GM23248 (cell line): ENCODE measurements around the gene LSM12. TPM values are rescaled to one million over a fixed set of nuclear protein-coding genes. Genes with fewer than 3 reads are reported as not detected.

Experiments
- DNase-seq: peaks from one replicate; pipeline ENCODE4 v3.0.0-alpha.2; 2015
- H2AFZ ChIP-seq: fragments of 200-600 bp; sonication (generic); 2 replicates; pipeline ENCODE4 v1.6.1; 2016; ENCODE audit warnings: antibody characterized with exemption
- H3F3A ChIP-seq: fragments of 200-600 bp; sonication (generic); 2 replicates; pipeline ENCODE4 v1.6.1; 2016; ENCODE audit warnings: mild to moderate bottlenecking, antibody characterized with exemption, mixed run types; ENCODE audit not compliant: insufficient read depth
- H3K27ac ChIP-seq: fragments of 200-600 bp; sonication (generic); 2 replicates; pipeline ENCODE4 v1.5.1; 2016; ENCODE audit warnings: mild to moderate bottlenecking
- H3K27me3 ChIP-seq: fragments of 200-600 bp; sonication (generic); replicated peaks from 2 replicates; pipeline ENCODE4 v1.6.1; 2016; ENCODE audit warnings: mild to moderate bottlenecking; ENCODE audit not compliant: insufficient read depth
- H3K36me3 ChIP-seq: fragments of 200-600 bp; sonication (generic); 2 replicates; pipeline ENCODE4 v1.6.1; 2016; ENCODE audit warnings: low read depth, mild to moderate bottlenecking
- H3K4me1 ChIP-seq: fragments of 200-600 bp; sonication (generic); 2 replicates; pipeline ENCODE4 v1.6.1; 2016; ENCODE audit warnings: mild to moderate bottlenecking; ENCODE audit not compliant: insufficient read depth
- H3K4me2 ChIP-seq: fragments of 200-600 bp; sonication (generic); one replicate; pipeline ENCODE4 v1.6.1; 2016; ENCODE audit warnings: mild to moderate bottlenecking; ENCODE audit not compliant: unreplicated experiment
- H3K4me3 ChIP-seq: fragments of 200-600 bp; sonication (generic); 2 replicates; pipeline ENCODE4 v1.5.1; 2016; ENCODE audit warnings: mild to moderate bottlenecking
- H3K79me2 ChIP-seq: fragments of 200-600 bp; sonication (generic); 2 replicates; pipeline ENCODE4 v1.6.1; 2016; ENCODE audit warnings: mild to moderate bottlenecking; ENCODE audit not compliant: insufficient read depth
- H3K9ac ChIP-seq: fragments of 200-600 bp; sonication (generic); 2 replicates; pipeline ENCODE4 v1.6.1; 2016; ENCODE audit warnings: mild to moderate bottlenecking
- H3K9me2 ChIP-seq: fragments of 200-600 bp; sonication (generic); 2 replicates; pipeline ENCODE4 v1.6.1; 2016; ENCODE audit warnings: mixed run types, mild to moderate bottlenecking, moderate library complexity; ENCODE audit not compliant: insufficient read depth
- H3K9me3 ChIP-seq: fragments of 200-600 bp; sonication (generic); one replicate; pipeline ENCODE4 v1.6.1; 2017; ENCODE audit warnings: low read depth
- H4K20me1 ChIP-seq: fragments of 200-600 bp; sonication (generic); 2 replicates; pipeline ENCODE4 v1.6.0; 2016; ENCODE audit not compliant: insufficient read depth
- EZH2 ChIP-seq: fragments of 200-600 bp; sonication (generic); IDR thresholded peaks from 2 replicates; pipeline ENCODE4 v1.6.1; 2018; ENCODE audit warnings: antibody characterized with exemption, mild to moderate bottlenecking; ENCODE audit not compliant: insufficient read depth, poor library complexity, severe bottlenecking
- EZH2phosphoT487 ChIP-seq: fragments of 200-600 bp; sonication (generic); IDR thresholded peaks from 2 replicates; pipeline ENCODE4 v1.6.1; 2018; ENCODE audit warnings: antibody characterized with exemption, moderate library complexity, mild to moderate bottlenecking, low read depth; ENCODE audit not compliant: insufficient read depth
- whole genome bisulfite sequencing, 2 experiments: methylation state at CpG; one replicate each; pipeline ENCODE4 v1.1.6; 2015 to 2017; ENCODE audit warnings: low lambda C conversion rate in 2 of 2, low coverage in 1 of 2; ENCODE audit errors: missing lambda C conversion rate in 2 of 2; 5-methylcytosine and 5-hydroxymethylcytosine counted together
- in situ Hi-C: fragments of 300-500 bp; cut with MboI; formaldehyde crosslinking; loops from 2 replicates; pipeline ENCODE4 v1.15.0; 2020
- polyA plus RNA-seq: library from polyadenylated mRNA; unstranded; fragments of >200 nt; fragmentation: Nextera tagmentation; extraction: Ambion mirVana; gene quantifications from 2 replicates; pipeline ENCODE4 v1.2.1, GENCODE V29; 2016
- total RNA-seq: library from RNA; depleted of rRNA; stranded (reverse); fragments of >200 nt; shearing (Covaris generic); gene quantifications from 2 replicates; pipeline ENCODE4 v1.2.3, GENCODE V29; 2014

Gene LSM12
- total and polyA plus RNA-seq, 2 experiments from 2014 or later, result 36.1 to 122 TPM

GRCh38 chr17:44113382-44113781 lies 46.9 kb upstream of the LSM12 start:
- TF ChIP-seq EZH2phosphoT487 (no peak), EZH2 (no peak)
- Histone ChIP-seq H3K79me2 (peaks cover 61% of the 10 kb centered on the region), H3K9ac (no peak overlapping the region), H3K4me3 (no peak overlapping the region), H2AFZ (no peak overlapping the region), H3K9me2 (no peaks in the 10 kb centered on the region), H3K36me3 (no peaks in the 10 kb centered on the region), H3K9me3 (no peaks in the 10 kb centered on the region), H3K4me1 (peaks cover 29% of the 10 kb centered on the region), H3F3A (peaks cover 6% of the 10 kb centered on the region), H4K20me1 (no peaks in the 10 kb centered on the region), H3K27me3 (no peaks in the 10 kb centered on the region), H3K27ac (no peak overlapping the region), H3K4me2 (no peak overlapping the region)
- DNase-seq, result no peak
- 95% methylated on average over 1 of the region's 1 CpG; no CpG with 5 or more reads in 1 of the 2 experiments for WGBS, 2 experiments
- in situ Hi-C loops, result no loop called here

- Histone ChIP-seq H3F3A (peaks cover 14% of the 10 kb centered on the region), H3K4me3 (no peak overlapping the region), H3K27ac (no peak overlapping the region), H3K79me2 (peaks cover 61% of the 10 kb centered on the region), H3K27me3 (no peaks in the 10 kb centered on the region), H3K9me3 (no peaks in the 10 kb centered on the region), H3K4me1 (peaks cover 37% of the 10 kb centered on the region), H3K4me2 (no peak overlapping the region), H2AFZ (no peak overlapping the region), H3K9ac (no peak overlapping the region), H3K9me2 (no peaks in the 10 kb centered on the region), H4K20me1 (no peaks in the 10 kb centered on the region), H3K36me3 (no peaks in the 10 kb centered on the region)
- in situ Hi-C loops, result no loop called here
- WGBS, 2 experiments, result 83 to 84% methylated on average over 4 of the region's 4 CpGs
- DNase-seq, result no peak
- TF ChIP-seq EZH2 (no peak), EZH2phosphoT487 (no peak)
Observed at GRCh38 chr17:44112284-44113280, 46.1 kb upstream of the LSM12 start.

- in situ Hi-C loops, result no loop called here
- Histone ChIP-seq H3K9ac (no peak overlapping the region), H3K9me3 (no peaks in the 10 kb centered on the region), H3K4me3 (no peak overlapping the region), H3K79me2 (peaks cover 62% of the 10 kb centered on the region), H3K36me3 (no peaks in the 10 kb centered on the region), H2AFZ (no peak overlapping the region), H3K9me2 (no peaks in the 10 kb centered on the region), H3K27me3 (no peaks in the 10 kb centered on the region), H3K4me1 (peaks cover 41% of the 10 kb centered on the region), H3K27ac (0 out of 2 replicates have a peak overlapping the region, but pooled peaks have one; percentile 89), H3F3A (peaks cover 22% of the 10 kb centered on the region), H3K4me2 (no peak overlapping the region), H4K20me1 (no peaks in the 10 kb centered on the region)
- TF ChIP-seq EZH2 (no peak), EZH2phosphoT487 (no peak)
- no peak for DNase-seq
- 62 to 72% methylated on average over 3 of the region's 3 CpGs for WGBS, 2 experiments
Observed at GRCh38 chr17:44111777-44112176, 45.3 kb upstream of the LSM12 start.

GRCh38 chr17:44110823-44111633 lies 44.6 kb upstream of the LSM12 start:
- WGBS, 2 experiments, result 6 to 7% methylated on average over 21 to 24 of the region's 28 CpGs
- Histone ChIP-seq H3K9me3 (no peaks in the 10 kb centered on the region), H2AFZ (no peak overlapping the region), H3K4me3 (peak overlapping the region; percentile 67), H3K36me3 (no peaks in the 10 kb centered on the region), H3K4me1 (peaks cover 41% of the 10 kb centered on the region), H3K27ac (peak overlapping the region; percentile 89), H3K9me2 (no peaks in the 10 kb centered on the region), H3K79me2 (peaks cover 68% of the 10 kb centered on the region), H3K4me2 (peak overlapping the region; percentile 76), H3K27me3 (no peaks in the 10 kb centered on the region), H4K20me1 (no peaks in the 10 kb centered on the region), H3K9ac (peak overlapping the region; percentile 77), H3F3A (peaks cover 24% of the 10 kb centered on the region)
- in situ Hi-C loops, result no loop called here
- TF ChIP-seq EZH2phosphoT487, result no peak
- TF ChIP-seq EZH2, result no peak
- peak; percentile 95 for DNase-seq
